HEK293T (cell line): Measurements from ENCODE around the gene COA3.

Experiments used
- CTCF ChIA-PET: fragments of 350-600 bp; formaldehyde crosslinking; extraction: SDS; loops from one replicate; lab custom pipeline; 2021; ENCODE audit warnings: antibody characterized with exemption, inconsistent platforms; lab: Yijun Ruan, JAX
- POLR2A ChIA-PET: fragments of 350-600 bp; formaldehyde crosslinking; extraction: SDS; loops from one replicate; lab custom pipeline; 2020; ENCODE audit warnings: antibody characterized with exemption, inconsistent platforms; lab: Yijun Ruan, JAX
- DNase-seq: peaks from one replicate; pipeline ENCODE4 v3.0.0; 2012; ENCODE audit warnings: mixed read lengths; ENCODE audit errors: extremely low spot score
- ARNT ChIP-seq: fragments of 450-650 bp; IDR thresholded peaks from 2 replicates; pipeline ENCODE4 v1.6.1; 2017; ENCODE audit warnings: mild to moderate bottlenecking
- BHLHE40 ChIP-seq: fragments of 450-650 bp; IDR thresholded peaks from 2 replicates; pipeline ENCODE4 v1.6.1; 2016; ENCODE audit warnings: mild to moderate bottlenecking, moderate library complexity, borderline replicate concordance
- CTBP1 ChIP-seq: fragments of 450-650 bp; IDR thresholded peaks from 2 replicates; pipeline ENCODE4 v1.6.1; 2016; ENCODE audit warnings: borderline replicate concordance
- ELF4 ChIP-seq: fragments of 450-650 bp; IDR thresholded peaks from 2 replicates; pipeline ENCODE4 v1.6.1; 2017; ENCODE audit warnings: antibody characterized with exemption
- FOXA1 ChIP-seq: fragments of 450-650 bp; IDR thresholded peaks from 2 replicates; pipeline ENCODE4 v1.6.1; 2016; ENCODE audit warnings: mild to moderate bottlenecking
- FOXK2 ChIP-seq: fragments of 450-650 bp; IDR thresholded peaks from 2 replicates; pipeline ENCODE4 v1.6.1; 2016; ENCODE audit warnings: mild to moderate bottlenecking
- FOXM1 ChIP-seq: fragments of 450-650 bp; IDR thresholded peaks from 2 replicates; pipeline ENCODE4 v1.6.1; 2017; ENCODE audit warnings: mild to moderate bottlenecking, borderline replicate concordance
- HDGF ChIP-seq: fragments of 450-650 bp; IDR thresholded peaks from 2 replicates; pipeline ENCODE4 v1.6.1; 2017; ENCODE audit warnings: antibody characterized with exemption, borderline replicate concordance
- L3MBTL2 ChIP-seq: fragments of 450-650 bp; conservative IDR thresholded peaks from 2 replicates; pipeline ENCODE4 v1.6.1; 2016; ENCODE audit warnings: mild to moderate bottlenecking
- LEF1 ChIP-seq: fragments of 450-650 bp; IDR thresholded peaks from 2 replicates; pipeline ENCODE4 v1.6.1; 2017; ENCODE audit warnings: mild to moderate bottlenecking, borderline replicate concordance
- NFRKB ChIP-seq: fragments of 450-650 bp; IDR thresholded peaks from 2 replicates; pipeline ENCODE4 v1.6.1; 2016; ENCODE audit warnings: mild to moderate bottlenecking, moderate library complexity
- SP1 ChIP-seq: fragments of 450-650 bp; IDR thresholded peaks from 2 replicates; pipeline ENCODE4 v1.6.1; 2017
- SUZ12 ChIP-seq: fragments of 450-650 bp; IDR thresholded peaks from 2 replicates; pipeline ENCODE4 v1.6.1; 2016; ENCODE audit warnings: mild to moderate bottlenecking
- TARDBP ChIP-seq: fragments of 450-650 bp; IDR thresholded peaks from 2 replicates; pipeline ENCODE4 v1.6.1; 2016
- ZNF384 ChIP-seq: fragments of 450-650 bp; IDR thresholded peaks from 2 replicates; pipeline ENCODE4 v1.6.1; 2016
- TF ChIP-seq, protein P1 (sequence below): fragments of 450-650 bp; IDR thresholded peaks from 2 replicates; pipeline ENCODE4 v1.6.1; 2016

The COA3 gene

DNA sequence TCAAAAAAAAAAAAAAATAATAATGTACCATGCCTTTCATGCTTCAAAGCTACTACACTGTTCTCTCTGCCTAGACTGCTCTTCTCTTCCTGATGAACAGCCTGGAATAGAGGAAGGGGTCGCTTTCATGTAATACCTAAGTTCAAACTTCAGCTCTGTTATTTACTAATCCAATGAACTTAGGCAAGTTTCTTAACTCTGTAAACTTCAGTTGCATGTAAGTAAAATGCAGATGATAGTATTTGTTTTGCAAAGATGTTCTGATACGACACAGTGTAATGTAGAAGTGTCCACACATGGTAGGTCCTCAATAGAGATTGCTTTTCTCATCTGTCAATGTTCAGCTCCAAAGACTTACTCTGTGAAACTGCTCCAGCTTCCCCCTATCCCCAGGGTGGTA, 6.6 kb downstream of the COA3 start:
- ChIA-PET POLR2A (interaction anchor here (0.7 to 2.0 kb wide), 3 partner anchors 11 to 42 kb away, joined by 3 to 14 read pairs (median 3); partner anchors contain the start of genes VPS25 and WNK4), CTCF (interaction anchor here (1.0 kb wide), 1 partner anchor 14 kb away, joined by 4 read pairs; no protein-coding TSS in a partner anchor)
- TF ChIP-seq FOXA1: no peak
- TF ChIP-seq, protein P1, sequence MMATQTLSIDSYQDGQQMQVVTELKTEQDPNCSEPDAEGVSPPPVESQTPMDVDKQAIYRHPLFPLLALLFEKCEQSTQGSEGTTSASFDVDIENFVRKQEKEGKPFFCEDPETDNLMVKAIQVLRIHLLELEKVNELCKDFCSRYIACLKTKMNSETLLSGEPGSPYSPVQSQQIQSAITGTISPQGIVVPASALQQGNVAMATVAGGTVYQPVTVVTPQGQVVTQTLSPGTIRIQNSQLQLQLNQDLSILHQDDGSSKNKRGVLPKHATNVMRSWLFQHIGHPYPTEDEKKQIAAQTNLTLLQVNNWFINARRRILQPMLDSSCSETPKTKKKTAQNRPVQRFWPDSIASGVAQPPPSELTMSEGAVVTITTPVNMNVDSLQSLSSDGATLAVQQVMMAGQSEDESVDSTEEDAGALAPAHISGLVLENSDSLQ: no peak
- TF ChIP-seq FOXK2: no peak
- no peak for DNase-seq

DNA sequence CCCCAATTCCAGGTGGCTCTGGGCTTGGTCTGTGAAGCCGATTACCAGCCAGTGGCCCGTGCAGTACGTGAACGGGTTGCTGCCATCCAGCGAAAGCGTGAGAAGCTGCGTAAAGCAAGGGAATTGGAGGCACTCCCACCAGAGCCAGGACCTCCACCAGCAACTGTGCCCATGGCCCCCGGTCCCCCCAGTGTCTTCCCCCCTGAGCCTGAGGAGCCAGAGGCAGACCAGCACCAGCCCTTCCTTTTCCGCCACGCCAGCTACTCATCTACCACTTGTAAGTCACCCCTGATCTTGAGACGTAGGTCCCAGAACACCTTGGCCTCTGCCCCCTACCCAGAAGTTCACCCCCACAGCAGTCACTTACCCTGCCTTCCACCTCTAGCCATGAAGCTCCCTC, 11.2 kb downstream of the COA3 start:
- TF ChIP-seq ZNF384 (no peak), BHLHE40 (no peak), ELF4 (no peak), FOXM1 (no peak), FOXA1 (no peak), ARNT (no peak), FOXK2 (no peak), CTBP1 (no peak), SP1 (no peak), LEF1 (no peak), TARDBP (no peak), SUZ12 (no peak), HDGF (no peak), L3MBTL2 (no peak), NFRKB (no peak)
- TF ChIP-seq, protein P1: no peak
- no peak for DNase-seq
- ChIA-PET CTCF (interaction anchor here (0.5 to 0.6 kb wide), 2 partner anchors 11 to 24 kb away, joined by 3 read pairs; partner anchors contain the start of gene COA3), POLR2A (interaction anchor here (0.7 to 2.4 kb wide), 3 partner anchors 9 to 14 kb away, joined by 3 to 20 read pairs (median 4); partner anchors contain the start of genes CNTD1, COA3 and VPS25)

DNA sequence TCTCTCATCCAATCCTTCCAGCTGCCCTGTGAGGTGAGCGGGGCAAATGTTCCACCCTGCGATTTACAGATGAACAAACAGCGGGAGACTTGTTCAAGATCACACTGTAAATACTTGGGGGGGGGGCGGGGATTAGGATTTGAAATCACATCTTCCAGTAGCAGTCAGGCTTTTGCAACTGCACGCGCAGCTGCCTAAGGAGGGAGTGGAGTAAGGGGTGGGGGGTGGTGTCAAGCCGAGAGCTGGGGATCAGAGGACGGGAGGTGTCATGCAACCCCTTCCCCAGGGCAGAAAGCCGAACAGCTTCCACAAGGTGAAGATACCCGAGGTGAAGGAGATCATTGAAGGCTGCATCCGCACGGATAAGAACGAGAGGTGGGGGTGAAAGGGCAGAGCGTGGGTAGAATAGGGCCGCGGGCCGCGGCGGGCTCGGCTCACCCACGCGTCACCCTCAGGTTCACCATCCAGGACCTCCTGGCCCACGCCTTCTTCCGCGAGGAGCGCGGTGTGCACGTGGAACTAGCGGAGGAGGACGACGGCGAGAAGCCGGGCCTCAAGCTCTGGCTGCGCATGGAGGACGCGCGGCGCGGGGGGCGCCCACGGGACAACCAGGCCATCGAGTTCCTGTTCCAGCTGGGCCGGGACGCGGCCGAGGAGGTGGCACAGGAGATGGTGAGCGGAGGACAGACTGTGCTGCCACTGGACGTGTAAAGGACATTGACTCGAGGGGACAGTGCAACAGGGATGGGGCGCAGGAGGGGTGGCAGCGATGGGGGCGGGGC, 13.5 kb downstream of the COA3 start:
- no peak for DNase-seq
- ChIA-PET POLR2A (no interaction called here), CTCF (interaction anchor here (0.6 kb wide), 1 partner anchor 31 kb away, joined by 3 read pairs; no protein-coding TSS in a partner anchor)
- TF ChIP-seq SP1: no peak
- TF ChIP-seq LEF1: no peak
- no peak for TF ChIP-seq CTBP1
- TF ChIP-seq HDGF: no peak
- TF ChIP-seq FOXK2: no peak
- TF ChIP-seq ARNT: no peak

DNA sequence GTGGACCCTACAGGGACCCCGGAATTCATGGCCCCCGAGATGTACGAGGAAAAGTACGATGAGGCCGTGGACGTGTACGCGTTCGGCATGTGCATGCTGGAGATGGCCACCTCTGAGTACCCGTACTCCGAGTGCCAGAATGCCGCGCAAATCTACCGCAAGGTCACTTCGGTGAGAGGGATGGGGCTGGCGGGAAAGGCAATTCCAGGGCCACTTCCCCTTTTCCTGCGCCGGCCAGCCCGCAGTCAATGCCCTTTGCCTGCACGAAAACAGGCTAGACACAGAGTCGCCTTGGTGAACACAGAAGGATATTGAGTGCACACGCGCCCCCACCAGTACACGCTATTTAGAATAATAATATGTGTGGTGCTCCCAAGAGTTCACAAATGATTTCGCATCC, 14.1 kb downstream of the COA3 start:
- TF ChIP-seq SUZ12 (no peak), ARNT (no peak)
- DNase-seq: no peak
- POLR2A ChIA-PET: no interaction called here
- CTCF ChIA-PET: no interaction called here

DNA sequence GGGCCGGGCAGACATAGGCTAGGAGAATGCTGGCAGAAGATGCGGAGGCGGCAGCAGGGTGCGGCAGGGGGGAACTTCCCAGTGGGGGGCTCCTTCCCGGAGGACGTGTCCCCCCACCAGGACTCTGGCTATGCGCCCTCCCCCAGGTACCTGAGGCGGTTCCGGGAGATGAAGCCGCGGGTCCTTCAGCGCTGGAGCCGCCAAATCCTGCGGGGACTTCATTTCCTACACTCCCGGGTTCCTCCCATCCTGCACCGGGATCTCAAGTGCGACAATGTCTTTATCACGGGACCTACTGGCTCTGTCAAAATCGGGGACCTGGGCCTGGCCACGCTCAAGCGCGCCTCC, 14.7 kb downstream of the COA3 start:
- DNase-seq: no peak
- ChIA-PET CTCF (interaction anchor here (1.1 kb wide), 1 partner anchor 20 kb away, joined by 3 read pairs; no protein-coding TSS in a partner anchor), POLR2A (interaction anchor here (2.5 kb wide), 1 partner anchor 11 kb away, joined by 11 read pairs; the partner anchor contains the start of gene VPS25)
- TF ChIP-seq TARDBP (no peak), FOXM1 (no peak), ARNT (no peak), FOXK2 (no peak), CTBP1 (no peak), HDGF (no peak), LEF1 (no peak)

DNA sequence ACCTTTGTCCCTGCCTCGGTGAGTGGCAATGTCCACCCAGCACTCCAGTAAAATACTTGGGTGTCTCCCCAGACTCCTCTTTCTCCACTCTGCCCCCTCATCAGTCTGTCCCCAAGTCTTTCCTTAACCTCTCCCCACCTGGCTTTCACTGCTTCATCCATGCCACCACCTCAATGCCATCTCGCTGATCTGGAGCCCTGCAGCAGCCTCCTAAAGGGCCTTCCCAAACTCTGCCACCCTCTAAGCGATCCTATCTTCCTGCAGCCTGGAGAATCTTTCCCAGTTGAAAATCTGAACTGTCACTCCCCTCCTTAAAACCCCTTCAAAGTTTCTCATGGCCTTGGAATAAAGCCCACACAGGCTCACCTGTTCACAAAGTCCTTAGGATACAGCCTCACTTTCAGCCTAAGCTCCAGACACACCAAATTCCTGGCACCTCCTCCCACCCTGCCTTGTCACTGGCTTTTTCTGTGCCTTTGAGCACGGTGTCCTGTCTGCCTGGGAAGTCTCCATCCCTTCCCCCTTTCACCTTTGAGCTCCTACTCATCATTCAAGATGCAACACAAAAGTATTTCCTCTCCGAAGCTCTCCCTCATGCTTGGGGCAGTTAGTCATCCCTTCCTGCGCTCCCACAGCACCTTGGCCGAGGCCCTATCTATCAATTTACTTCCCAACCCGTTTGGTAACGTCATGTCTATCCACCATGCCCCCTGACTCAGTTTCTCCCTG, 15.3 kb downstream of the COA3 start:
- no peak for DNase-seq
- ChIA-PET CTCF (interaction anchor here (1.1 kb wide), 1 partner anchor 20 kb away, joined by 3 read pairs; no protein-coding TSS in a partner anchor), POLR2A (interaction anchor here (2.5 kb wide), 1 partner anchor 10 kb away, joined by 11 read pairs; the partner anchor contains the start of gene VPS25)
- TF ChIP-seq ARNT: no peak
- TF ChIP-seq L3MBTL2: no peak
- TF ChIP-seq CTBP1: no peak
- no peak for TF ChIP-seq FOXM1
- no peak for TF ChIP-seq ZNF384
- TF ChIP-seq TARDBP: no peak
- no peak for TF ChIP-seq SP1
- TF ChIP-seq NFRKB: no peak
- no peak for TF ChIP-seq FOXA1
- no peak for TF ChIP-seq HDGF
- no peak for TF ChIP-seq LEF1
- TF ChIP-seq BHLHE40: no peak
- no peak for TF ChIP-seq FOXK2
- no peak for TF ChIP-seq ELF4
- TF ChIP-seq SUZ12: no peak
- TF ChIP-seq, protein P1: no peak
